Neuronal stem cell (in vitro differentiated cells): ENCODE measurements around the gene ADIG.

ENCODE experiments used
- DNase-seq: peaks from one replicate; pipeline ENCODE4 v3.0.0-alpha.2; 2013; ENCODE audit warnings: low spot score
- H2AFZ ChIP-seq: one replicate; pipeline ENCODE4 v1.6.1; 2013; ENCODE audit warnings: mild to moderate bottlenecking, low read length, inconsistent platforms
- H2AK5ac ChIP-seq: 2 replicates; pipeline ENCODE4 v1.6.1; 2013; ENCODE audit warnings: low read depth, mild to moderate bottlenecking, inconsistent platforms, low read length, moderate library complexity, mixed read lengths
- H2BK120ac ChIP-seq: 2 replicates; pipeline ENCODE4 v1.6.1; 2013; ENCODE audit warnings: low read depth, mild to moderate bottlenecking, inconsistent platforms, low read length, moderate library complexity, mixed read lengths
- H2BK12ac ChIP-seq: one replicate; pipeline ENCODE4 v1.6.1; 2013; ENCODE audit warnings: low read length, inconsistent platforms
- H2BK15ac ChIP-seq: 2 replicates; pipeline ENCODE4 v1.6.1; 2013; ENCODE audit warnings: mild to moderate bottlenecking, low read length, inconsistent platforms, mixed read lengths
- H2BK5ac ChIP-seq: one replicate; pipeline ENCODE4 v1.6.1; 2013; ENCODE audit warnings: inconsistent platforms, mild to moderate bottlenecking, low read length, moderate library complexity
- H3K14ac ChIP-seq: one replicate; pipeline ENCODE4 v1.6.1; 2013; ENCODE audit warnings: low read length, inconsistent platforms
- H3K18ac ChIP-seq: 2 replicates; pipeline ENCODE4 v1.6.1; 2013; ENCODE audit warnings: low read length, inconsistent platforms
- H3K23ac ChIP-seq: 2 replicates; pipeline ENCODE4 v1.6.1; 2013; ENCODE audit warnings: low read depth, mild to moderate bottlenecking, mixed read lengths, low read length, inconsistent platforms; ENCODE audit not compliant: poor library complexity
- H3K27ac ChIP-seq: replicated peaks from 3 replicates; pipeline ENCODE4 v1.5.1; 2013; ENCODE audit warnings: low read length, inconsistent platforms
- H3K27me3 ChIP-seq, 3 experiments: 2 replicates each; pipeline ENCODE4 v1.6.1; 2013; ENCODE audit warnings: low read length in 3 of 3, mild to moderate bottlenecking in 2 of 3, inconsistent platforms in 1 of 3, low read depth in 1 of 3, mixed read lengths in 1 of 3, moderate library complexity in 1 of 3; ENCODE audit not compliant: control insufficient read depth in 3 of 3, insufficient read depth in 3 of 3
- H3K36me3 ChIP-seq, 2 donors: replicated peaks in 1 of 2; 2 replicates each; pipeline ENCODE4 v1.6.1; 2013; ENCODE audit warnings: low read length in 2 of 2; ENCODE audit not compliant: control insufficient read depth in 2 of 2, insufficient read depth in 2 of 2
- H3K4ac ChIP-seq: 2 replicates; pipeline ENCODE4 v1.6.1; 2013; ENCODE audit warnings: inconsistent platforms, mild to moderate bottlenecking, low read length, moderate library complexity
- H3K4me1 ChIP-seq, 2 donors: 1 replicate in 1 of 2; 2 replicates in 1 of 2; pipeline ENCODE4 v1.6.1; 2013; ENCODE audit warnings: low read length in 2 of 2, low read depth in 1 of 2; ENCODE audit not compliant: control insufficient read depth in 2 of 2, insufficient read depth in 1 of 2
- H3K4me2 ChIP-seq: one replicate; pipeline ENCODE4 v1.6.1; 2013; ENCODE audit warnings: mild to moderate bottlenecking, low read length, inconsistent platforms; ENCODE audit not compliant: insufficient read depth, poor library complexity, severe bottlenecking
- H3K4me3 ChIP-seq, 2 donors: 2 replicates each; pipeline ENCODE4 v1.5.1; 2013; ENCODE audit warnings: low read length in 2 of 2, mild to moderate bottlenecking in 2 of 2, inconsistent platforms in 1 of 2, moderate library complexity in 1 of 2
- H3K79me1 ChIP-seq: one replicate; pipeline ENCODE4 v1.6.1; 2013; ENCODE audit warnings: low read depth, mild to moderate bottlenecking, inconsistent platforms, low read length, moderate library complexity
- H3K9ac ChIP-seq: one replicate; pipeline ENCODE4 v1.6.1; 2013; ENCODE audit warnings: mild to moderate bottlenecking, low read depth, low read length, inconsistent platforms; ENCODE audit not compliant: poor library complexity
- H3K9me3 ChIP-seq, 2 donors: replicated peaks in 1 of 2; 2 replicates each; pipeline versions ENCODE3 to v1.6.1; 2013; ENCODE audit warnings: low read length in 2 of 2, mild to moderate bottlenecking in 2 of 2, inconsistent platforms in 1 of 2, low read depth in 1 of 2, mixed read lengths in 1 of 2, moderate library complexity in 1 of 2; ENCODE audit not compliant: control insufficient read depth in 2 of 2, insufficient read depth in 1 of 2
- H4K8ac ChIP-seq: one replicate; pipeline ENCODE4 v1.6.1; 2013; ENCODE audit warnings: low read depth, mild to moderate bottlenecking, inconsistent platforms, low read length, moderate library complexity
- H4K91ac ChIP-seq: one replicate; pipeline ENCODE4 v1.6.1; 2013; ENCODE audit warnings: low read length, low read depth, mild to moderate bottlenecking, inconsistent platforms; ENCODE audit not compliant: poor library complexity
- WGBS, 2 donors: extraction: QIAGEN DNeasy Blood & Tissue Kit; methylation state at CpG; one replicate each; pipeline ENCODE4 v1.1.7; 2013; ENCODE audit warnings: missing lambda C conversion rate in 2 of 2, mixed read lengths in 1 of 2; ENCODE audit not compliant: insufficient read length in 2 of 2, insufficient replicate concordance in 1 of 2; ENCODE audit errors: extremely low coverage in 2 of 2; 5-methylcytosine and 5-hydroxymethylcytosine counted together

The ADIG gene

GRCh38 chr20:38616457-38616856 is 35.5 kb downstream of the ADIG start:
- H3K18ac ChIP-seq = no peak overlapping the region
- no peak overlapping the region for H4K8ac ChIP-seq
- H3K9ac ChIP-seq = no peak overlapping the region
- no peak overlapping the region for H3K27ac ChIP-seq
- H2BK5ac ChIP-seq = no peak overlapping the region
- H3K4me2 ChIP-seq = no peak overlapping the region
- H3K4ac ChIP-seq = no peak overlapping the region
- no peak overlapping the region for H4K91ac ChIP-seq
- no peak overlapping the region for H3K14ac ChIP-seq
- H2AFZ ChIP-seq = no peak overlapping the region
- H2BK15ac ChIP-seq = no peak overlapping the region
- H3K27me3 ChIP-seq = peaks cover 0 to 47% (median 0%) of the 10 kb centered on the region in 3 experiments
- H2BK12ac ChIP-seq = no peak overlapping the region
- H3K36me3 ChIP-seq = no peaks in the 10 kb centered on the region
- H3K79me1 ChIP-seq = no peaks in the 10 kb centered on the region
- no peaks in the 10 kb centered on the region for H3K4me1 ChIP-seq
- no peak overlapping the region for H3K4me3 ChIP-seq
- H2AK5ac ChIP-seq = no peak overlapping the region
- no peak for DNase-seq
- no peak overlapping the region for H3K23ac ChIP-seq
- H3K9me3 ChIP-seq = peaks cover 0 to 4% of the 10 kb centered on the region in 2 donors
- H2BK120ac ChIP-seq = no peak overlapping the region
- WGBS, 2 donors = no CpG with 5 or more reads among the region's 4 CpGs

- no peak overlapping the region for H3K4me2 ChIP-seq
- no peaks in the 10 kb centered on the region for H3K4me1 ChIP-seq
- H2AK5ac ChIP-seq = no peak overlapping the region
- no peak overlapping the region for H2BK15ac ChIP-seq
- H3K18ac ChIP-seq = no peak overlapping the region
- no peak for DNase-seq
- H2BK5ac ChIP-seq = no peak overlapping the region
- H3K27ac ChIP-seq = no peak overlapping the region
- H3K9me3 ChIP-seq = peaks cover 0 to 4% of the 10 kb centered on the region in 2 donors
- no peak overlapping the region for H2AFZ ChIP-seq
- no peaks in the 10 kb centered on the region for H3K79me1 ChIP-seq
- no peak overlapping the region for H2BK120ac ChIP-seq
- H3K9ac ChIP-seq = no peak overlapping the region
- WGBS, 2 donors = no CpG with 5 or more reads among the region's 16 CpGs
- no peak overlapping the region for H4K91ac ChIP-seq
- peak overlapping the region; percentile 3 for H3K14ac ChIP-seq
- no peaks in the 10 kb centered on the region for H3K36me3 ChIP-seq
- no peak overlapping the region for H3K23ac ChIP-seq
- H2BK12ac ChIP-seq = no peak overlapping the region
- no peak overlapping the region for H4K8ac ChIP-seq
- no peak overlapping the region for H3K4me3 ChIP-seq
- no peak overlapping the region for H3K4ac ChIP-seq
- peaks cover 0 to 49% (median 0%) of the 10 kb centered on the region in 3 experiments for H3K27me3 ChIP-seq
These were observed 36.2 kb downstream of the ADIG start for GRCh38 chr20:38617011-38617829.

- H3K27me3 ChIP-seq = peaks cover 0 to 54% (median 0%) of the 10 kb centered on the region in 3 experiments
These were observed 36.8 kb downstream of the ADIG start for GRCh38 chr20:38617830-38618196.

GRCh38 chr20:38620441-38620840 is 39.4 kb downstream of the ADIG start:
- no peak overlapping the region for H3K18ac ChIP-seq
- no peak overlapping the region for H3K4me3 ChIP-seq
- no peak overlapping the region for H2BK15ac ChIP-seq
- H3K36me3 ChIP-seq = no peaks in the 10 kb centered on the region
- H3K4ac ChIP-seq = no peak overlapping the region
- no peak overlapping the region for H4K8ac ChIP-seq
- H4K91ac ChIP-seq = no peak overlapping the region
- no CpG with 5 or more reads among the region's 9 CpGs for WGBS, 2 donors
- no peak overlapping the region for H2BK120ac ChIP-seq
- H3K27ac ChIP-seq = no peak overlapping the region
- peak overlapping the region; percentile 27 for H2AFZ ChIP-seq
- DNase-seq = no peak
- H3K4me2 ChIP-seq = no peak overlapping the region
- H3K9ac ChIP-seq = no peak overlapping the region
- no peaks in the 10 kb centered on the region for H3K79me1 ChIP-seq
- H3K27me3 ChIP-seq = peaks cover 0 to 50% (median 0%) of the 10 kb centered on the region in 3 experiments
- peaks cover 0 to 2% of the 10 kb centered on the region in 2 donors for H3K9me3 ChIP-seq
- H2BK5ac ChIP-seq = no peak overlapping the region
- no peaks in the 10 kb centered on the region for H3K4me1 ChIP-seq
- no peak overlapping the region for H3K14ac ChIP-seq
- no peak overlapping the region for H2AK5ac ChIP-seq
- no peak overlapping the region for H3K23ac ChIP-seq
- H2BK12ac ChIP-seq = no peak overlapping the region

More at GRCh38 chr20:38617830-38618196, 36.8 kb downstream of the ADIG start:
- no peak overlapping the region for H3K18ac ChIP-seq
- no peak overlapping the region for H3K14ac ChIP-seq
- H3K4me1 ChIP-seq = no peaks in the 10 kb centered on the region
- no peak overlapping the region for H2BK15ac ChIP-seq
- WGBS, 2 donors = no CpG with 5 or more reads among the region's 4 CpGs
- no peak overlapping the region for H3K4me3 ChIP-seq
- no peak overlapping the region for H4K8ac ChIP-seq
- peaks cover 0 to 4% of the 10 kb centered on the region in 2 donors for H3K9me3 ChIP-seq
- no peaks in the 10 kb centered on the region for H3K79me1 ChIP-seq
- no peak for DNase-seq
- H3K9ac ChIP-seq = no peak overlapping the region
- H3K36me3 ChIP-seq = no peaks in the 10 kb centered on the region
- no peak overlapping the region for H3K4me2 ChIP-seq
- no peak overlapping the region for H4K91ac ChIP-seq
- no peak overlapping the region for H3K27ac ChIP-seq
- H3K23ac ChIP-seq = no peak overlapping the region
- H2BK120ac ChIP-seq = no peak overlapping the region
- H3K4ac ChIP-seq = no peak overlapping the region
- no peak overlapping the region for H2BK12ac ChIP-seq
- H2AK5ac ChIP-seq = no peak overlapping the region
- no peak overlapping the region for H2BK5ac ChIP-seq
- no peak overlapping the region for H2AFZ ChIP-seq
